ENCODE data around the gene PRR15L. TPM values are rescaled to one million over a fixed set of nuclear protein-coding genes. Genes with fewer than 3 reads are reported as not detected.
A peak's percentile ranks its signal among the peaks of the same experiment; 100 is the strongest.

PRR15L gene
- total RNA-seq, 3 donors from 2014 or later: 0.14 to 0.29 TPM; not detected in 1

DNA sequence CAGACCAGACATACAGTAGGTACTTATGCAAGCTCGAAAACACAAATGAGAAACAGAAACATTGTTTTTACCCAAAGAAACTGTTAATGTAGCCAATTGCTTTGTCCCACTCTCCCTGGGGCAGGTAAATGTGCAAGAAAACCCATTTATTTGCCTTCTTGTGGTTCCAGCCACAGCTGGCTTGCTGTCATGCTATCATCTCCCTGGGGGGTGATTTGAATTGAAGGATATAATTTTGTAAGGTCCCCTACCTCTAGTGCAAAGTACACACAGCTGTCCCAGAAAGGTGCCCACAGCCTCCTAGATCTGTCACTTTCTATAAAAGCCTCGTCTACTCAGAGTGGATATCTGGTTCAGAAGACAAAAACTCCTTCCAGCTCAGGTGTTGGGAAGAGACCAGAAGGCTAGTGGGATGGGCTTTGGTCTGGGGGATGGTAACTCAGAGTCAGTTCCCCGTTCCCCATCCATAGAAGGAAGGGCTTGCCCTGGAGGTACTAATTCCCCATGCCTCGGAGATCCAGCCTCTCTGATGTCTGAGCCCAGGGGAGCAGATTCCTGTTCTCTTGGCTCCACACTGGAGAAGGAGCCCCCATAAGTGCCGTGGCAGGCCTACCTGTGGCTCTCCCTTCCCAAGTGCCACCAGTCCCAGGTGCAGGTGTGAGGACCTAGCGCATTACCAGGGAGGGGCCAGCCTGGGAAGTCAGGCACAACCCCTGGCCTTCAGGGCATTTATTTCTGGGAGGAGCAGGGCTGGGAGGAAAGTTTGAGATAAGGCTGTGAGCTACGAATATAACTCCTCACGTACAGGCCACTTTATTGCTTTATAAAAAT, 2.4 kb upstream of the PRR15L start:
- DNase-seq (no peak), ATAC-seq (no peak)
- H3K36me3 Mint-ChIP-seq (ENCODE audit: insufficient read depth): no peaks in the 10 kb centered on the region
- H3K4me1 Mint-ChIP-seq (ENCODE audit: low read depth): no peaks in the 10 kb centered on the region
- H3K9me3 Mint-ChIP-seq: no peaks in the 10 kb centered on the region
- H3K4me3 Mint-ChIP-seq: no peak overlapping the region
- no peaks in the 10 kb centered on the region for H3K27me3 Mint-ChIP-seq (ENCODE audit: low read depth)

DNA sequence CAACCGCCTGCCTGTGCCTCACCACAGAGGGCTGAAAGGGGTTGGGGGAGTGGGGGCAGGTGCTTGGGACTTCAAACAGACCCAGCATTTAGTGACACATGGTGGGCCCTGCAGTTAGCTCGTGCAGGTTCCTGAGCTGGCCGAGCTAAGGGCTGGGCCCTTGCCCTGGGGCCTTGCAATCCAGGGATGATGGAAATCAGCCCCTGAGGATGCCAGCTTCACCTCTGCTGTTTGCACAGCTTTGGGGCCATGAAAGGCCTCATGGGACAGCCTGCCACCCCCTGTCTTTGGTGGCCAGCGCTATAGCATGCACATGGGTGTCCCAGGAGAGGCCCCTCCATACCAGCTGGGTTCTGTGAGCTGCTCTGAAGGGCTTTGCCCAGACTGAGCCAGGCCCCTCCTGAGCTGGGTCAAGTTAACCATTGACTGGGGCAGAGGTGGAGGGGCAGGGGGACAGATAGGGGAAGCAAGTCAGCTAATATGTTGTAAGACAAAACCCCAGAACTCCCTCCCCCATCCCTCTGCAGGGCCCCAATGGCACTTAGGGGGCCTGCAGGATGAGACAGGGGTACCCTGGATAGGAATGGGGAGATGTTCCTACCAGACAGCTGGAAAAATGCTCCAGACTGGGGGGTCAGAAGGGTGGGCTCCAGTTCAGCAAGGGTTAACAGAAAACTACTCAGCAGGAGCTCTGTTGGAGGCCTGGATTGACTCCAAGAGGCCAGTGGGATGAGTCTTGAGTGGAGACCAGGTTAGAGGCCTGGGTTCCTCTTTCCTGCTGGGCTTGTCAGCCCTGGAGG, 692 bp downstream of the PRR15L start:
- no peak for DNase-seq
- ATAC-seq: no peak
- no peak overlapping the region for H3K4me3 Mint-ChIP-seq
- no peaks in the 10 kb centered on the region for H3K9me3 Mint-ChIP-seq
- H3K27me3 Mint-ChIP-seq (ENCODE audit: low read depth): no peaks in the 10 kb centered on the region
- peaks cover 2% of the 10 kb centered on the region for H3K36me3 Mint-ChIP-seq (ENCODE audit: insufficient read depth)
- no peaks in the 10 kb centered on the region for H3K4me1 Mint-ChIP-seq (ENCODE audit: low read depth)

DNA sequence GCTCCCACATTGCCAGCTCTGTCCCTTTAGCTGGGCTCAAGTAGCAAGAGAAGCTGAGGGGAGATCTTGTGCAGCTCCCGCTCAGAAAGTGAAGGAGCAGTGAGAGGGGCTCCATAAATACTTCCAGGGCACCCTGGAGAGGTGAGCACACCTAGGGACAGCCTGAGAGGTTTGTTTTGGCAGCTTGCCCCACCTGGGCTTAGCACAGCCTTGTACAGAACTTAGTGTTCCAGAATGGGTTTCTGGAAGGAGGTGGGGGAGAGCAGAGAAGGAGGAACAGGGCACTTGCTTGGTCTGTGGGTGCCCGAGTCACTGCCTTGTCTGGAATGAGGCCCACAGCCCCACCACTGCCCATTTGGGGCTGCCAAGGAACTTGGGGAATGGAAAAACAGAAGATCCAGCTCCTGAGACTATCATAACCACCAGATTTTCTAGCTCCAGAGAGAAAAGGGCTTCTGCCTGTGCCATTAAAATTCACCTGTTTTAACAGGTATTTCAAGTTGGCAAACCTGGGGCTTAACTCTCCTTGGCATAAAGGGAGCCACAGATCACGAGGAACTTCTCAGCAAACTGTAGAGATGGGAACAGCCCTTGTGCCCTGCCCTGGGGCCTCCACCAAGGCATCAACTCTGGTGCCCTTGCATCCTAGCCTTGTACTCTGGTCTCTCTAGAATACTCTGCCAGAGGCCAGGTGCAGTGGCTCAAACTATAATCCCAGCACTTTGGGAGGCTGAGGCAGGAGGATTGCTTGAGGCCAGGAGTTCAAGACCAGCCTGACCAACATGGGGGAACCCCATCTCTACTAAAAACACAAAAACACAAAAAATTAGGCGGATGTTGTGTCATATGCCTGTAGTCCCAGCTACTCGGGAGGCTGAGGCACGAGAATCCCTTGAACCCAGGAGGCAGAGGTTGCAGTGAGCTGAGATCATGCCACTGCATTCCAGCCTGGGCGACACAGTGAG, 1.9 kb downstream of the PRR15L start:
- peaks cover 2% of the 10 kb centered on the region for H3K36me3 Mint-ChIP-seq (ENCODE audit: insufficient read depth)
- ATAC-seq: no peak
- DNase-seq: no peak
- no peak overlapping the region for H3K4me3 Mint-ChIP-seq
- H3K9me3 Mint-ChIP-seq: no peaks in the 10 kb centered on the region
- no peaks in the 10 kb centered on the region for H3K4me1 Mint-ChIP-seq (ENCODE audit: low read depth)
- no peaks in the 10 kb centered on the region for H3K27me3 Mint-ChIP-seq (ENCODE audit: low read depth)

DNA sequence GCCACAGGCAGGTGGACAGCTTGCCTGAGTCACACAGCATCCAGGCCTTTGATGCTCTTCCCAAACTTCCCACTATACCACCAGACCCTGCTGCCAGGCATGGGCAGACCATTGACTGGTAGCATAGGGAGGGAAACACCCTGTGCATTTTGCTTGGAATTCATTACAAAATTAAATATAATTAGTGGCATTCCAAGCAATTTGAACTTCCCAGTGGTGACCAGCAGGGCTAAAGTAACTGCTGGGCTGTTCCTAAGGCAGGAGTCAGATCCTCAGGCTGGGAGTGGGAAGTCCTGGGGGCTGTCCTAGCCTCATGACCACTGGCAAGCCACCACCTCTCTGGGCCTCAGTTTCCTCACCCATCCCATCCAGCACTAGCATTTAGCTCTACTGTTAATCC, 3.8 kb downstream of the PRR15L start:
- peaks cover 6% of the 10 kb centered on the region for H3K36me3 Mint-ChIP-seq (ENCODE audit: insufficient read depth)
- ATAC-seq (no peak), DNase-seq (no peak)
- peaks cover 17% of the 10 kb centered on the region for H3K4me1 Mint-ChIP-seq (ENCODE audit: low read depth)
- no peak overlapping the region for H3K4me3 Mint-ChIP-seq
- H3K9me3 Mint-ChIP-seq: no peaks in the 10 kb centered on the region
- H3K27me3 Mint-ChIP-seq (ENCODE audit: low read depth): no peaks in the 10 kb centered on the region

DNA sequence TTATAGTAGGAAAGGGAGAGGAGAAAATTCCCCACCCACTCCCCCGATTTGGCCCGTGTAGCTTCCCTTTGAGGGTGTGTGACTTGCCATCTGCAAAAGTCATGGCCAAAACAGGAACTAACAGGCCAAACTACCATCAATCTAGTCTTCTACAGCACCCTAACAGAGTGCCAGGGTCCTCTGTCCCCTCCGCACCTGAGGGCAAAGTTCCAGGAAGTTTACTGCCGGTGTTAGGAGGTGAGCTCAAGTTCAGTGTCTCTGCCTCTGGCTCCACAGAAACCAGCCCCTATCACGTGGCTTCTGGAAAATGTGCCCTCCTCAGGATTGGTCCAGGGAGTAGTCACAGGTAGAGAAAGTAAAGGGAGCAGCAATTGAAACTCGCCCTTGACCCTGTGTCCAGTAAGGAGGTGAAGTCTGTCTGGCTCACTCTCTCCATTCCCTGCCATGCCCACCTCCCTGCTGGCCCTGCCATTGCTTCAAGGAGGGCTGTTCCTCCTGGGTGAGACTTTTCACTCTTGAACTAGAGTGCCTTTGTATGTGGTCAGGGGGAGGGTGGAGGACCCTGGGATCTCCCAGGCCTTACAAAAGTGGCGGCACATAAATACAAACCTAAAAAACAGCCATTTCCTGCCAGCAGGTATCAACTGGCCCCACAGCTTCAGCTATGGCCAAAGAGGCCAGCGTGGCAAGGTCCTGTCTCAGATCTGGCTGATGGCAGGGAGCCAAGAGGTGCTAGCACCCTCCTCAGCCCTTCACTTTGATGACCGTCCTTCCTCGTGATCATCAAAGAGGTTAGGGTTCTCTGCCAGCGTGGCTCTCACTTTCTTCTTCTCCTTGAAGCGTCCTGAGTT, 5.3 kb downstream of the PRR15L start:
- ATAC-seq: no peak

DNA sequence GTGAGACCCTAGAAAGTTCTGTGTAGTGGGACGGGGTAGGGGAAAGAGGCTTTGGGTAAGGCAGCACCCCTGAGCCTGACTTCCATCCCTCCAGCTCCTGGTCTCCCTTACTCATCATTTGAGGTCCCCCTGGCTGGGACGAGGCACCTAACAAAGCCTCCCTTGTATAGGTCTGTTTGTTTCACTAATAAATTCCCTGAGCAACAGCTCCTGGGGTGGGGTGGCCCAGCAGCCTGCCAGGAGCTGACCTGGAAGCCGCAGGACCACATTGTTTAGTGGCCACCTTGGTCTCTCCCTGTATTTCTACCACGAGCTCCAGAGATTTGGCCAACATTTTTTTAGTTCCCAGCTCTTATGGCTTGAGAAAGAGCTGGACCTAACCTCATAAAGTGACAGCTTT, 7.2 kb downstream of the PRR15L start:
- DNase-seq: no peak
- Mint-ChIP-seq H3K4me1 (ENCODE audit: low read depth) (peaks cover 25% of the 10 kb centered on the region), H3K36me3 (ENCODE audit: insufficient read depth) (peaks cover 9% of the 10 kb centered on the region), H3K4me3 (no peak overlapping the region), H3K27me3 (ENCODE audit: low read depth) (no peaks in the 10 kb centered on the region), H3K9me3 (no peaks in the 10 kb centered on the region)
- ATAC-seq: no peak

More for the DNA sequence above, 5.3 kb downstream of the PRR15L start:
- DNase-seq: no peak
- Mint-ChIP-seq H3K4me3 (no peak overlapping the region), H3K4me1 (ENCODE audit: low read depth) (peaks cover 17% of the 10 kb centered on the region), H3K36me3 (ENCODE audit: insufficient read depth) (peaks cover 9% of the 10 kb centered on the region), H3K27me3 (ENCODE audit: low read depth) (no peaks in the 10 kb centered on the region), H3K9me3 (no peaks in the 10 kb centered on the region)

DNA sequence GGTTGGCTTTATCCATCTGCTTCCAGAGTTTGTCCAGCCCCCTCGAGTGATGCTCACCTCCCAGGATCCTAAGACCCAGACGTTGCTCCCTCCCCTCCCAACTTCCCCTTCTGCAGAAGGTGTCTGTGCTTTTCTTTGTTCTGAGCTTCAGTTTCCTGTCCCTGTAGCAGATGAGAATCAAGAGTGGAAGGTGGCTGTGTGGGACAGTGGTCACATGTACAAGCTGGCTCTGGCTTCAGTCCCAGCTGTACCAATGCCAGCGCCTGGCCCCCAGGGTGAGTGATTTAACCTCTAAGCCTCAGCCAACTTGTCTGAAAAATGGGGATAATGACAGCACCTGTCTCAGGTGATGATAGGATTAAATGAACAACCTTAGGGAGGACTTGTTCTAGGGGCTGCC, 7.7 kb downstream of the PRR15L start:
- H3K4me1 Mint-ChIP-seq (ENCODE audit: low read depth): peaks cover 30% of the 10 kb centered on the region
- H3K27me3 Mint-ChIP-seq (ENCODE audit: low read depth): no peaks in the 10 kb centered on the region
- H3K4me3 Mint-ChIP-seq: no peak overlapping the region
- ATAC-seq: no peak
- peaks cover 10% of the 10 kb centered on the region for H3K36me3 Mint-ChIP-seq (ENCODE audit: insufficient read depth)
- no peaks in the 10 kb centered on the region for H3K9me3 Mint-ChIP-seq
- no peak for DNase-seq

DNA sequence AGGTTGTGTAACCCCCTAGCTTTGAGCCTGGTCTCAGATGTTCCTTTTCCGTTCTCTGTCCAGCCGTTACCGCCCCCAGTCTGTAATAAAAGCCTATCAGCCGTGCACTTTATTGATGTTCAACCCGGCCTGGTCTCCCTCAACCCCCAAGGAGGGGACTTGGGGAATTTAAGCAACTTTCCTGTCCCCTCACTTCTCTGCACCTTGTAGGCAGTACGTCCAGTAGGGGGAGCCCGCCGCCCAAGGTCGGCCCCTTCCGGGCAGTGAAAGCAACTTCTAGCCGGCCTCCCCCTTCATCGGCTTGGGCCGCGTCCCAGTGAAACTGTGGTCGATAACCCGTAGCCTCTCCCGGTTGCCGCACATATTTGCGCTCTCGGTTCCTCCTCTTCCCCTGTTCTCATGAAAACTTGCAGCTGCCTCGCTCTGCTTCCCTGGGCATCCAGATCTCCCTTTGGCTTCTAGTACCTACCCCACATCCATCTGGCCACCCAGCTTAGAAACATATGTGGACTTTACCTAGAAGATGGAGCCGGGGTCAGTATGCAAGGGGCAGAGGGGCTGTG, 8.4 kb downstream of the PRR15L start:
- Mint-ChIP-seq H3K27me3 (ENCODE audit: low read depth) (no peaks in the 10 kb centered on the region), H3K4me3 (peak overlapping the region; percentile 64), H3K36me3 (ENCODE audit: insufficient read depth) (peaks cover 12% of the 10 kb centered on the region)

DNA sequence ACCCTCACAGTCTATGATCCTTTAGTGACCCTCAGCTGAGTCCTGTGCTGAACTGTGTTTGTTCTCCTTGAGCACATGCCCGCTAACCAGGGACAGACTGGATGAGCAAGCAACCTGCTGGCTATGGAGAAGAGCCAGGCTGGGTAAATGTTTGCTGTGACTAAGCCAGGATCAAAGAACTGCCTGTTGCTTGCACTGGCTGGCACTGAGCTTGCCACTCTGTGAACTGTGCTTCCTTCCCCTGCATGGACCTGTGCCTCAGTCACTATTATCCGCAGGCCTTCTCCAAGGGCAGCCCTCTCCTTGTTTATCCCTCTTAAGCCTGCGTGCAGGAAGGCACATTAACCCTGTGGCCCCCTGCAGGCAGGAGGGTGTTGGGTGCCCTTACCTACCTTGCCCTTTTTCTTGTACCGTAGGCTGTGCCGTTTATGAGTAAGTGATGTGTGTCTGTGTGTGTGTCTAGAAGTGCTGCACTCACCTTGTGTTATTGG, 8.9 kb downstream of the PRR15L start:
- H3K4me1 Mint-ChIP-seq (ENCODE audit: low read depth): peaks cover 38% of the 10 kb centered on the region
- peaks cover 13% of the 10 kb centered on the region for H3K36me3 Mint-ChIP-seq (ENCODE audit: insufficient read depth)
- no peak for DNase-seq
- H3K9me3 Mint-ChIP-seq: no peaks in the 10 kb centered on the region
- H3K4me3 Mint-ChIP-seq: no peak overlapping the region
- no peaks in the 10 kb centered on the region for H3K27me3 Mint-ChIP-seq (ENCODE audit: low read depth)
- ATAC-seq: peak; percentile 9 to 17

More for the DNA sequence above, 8.4 kb downstream of the PRR15L start:
- no peaks in the 10 kb centered on the region for H3K9me3 Mint-ChIP-seq
- DNase-seq (peak; percentile 73), ATAC-seq (peak; percentile 74 to 80)
- peaks cover 37% of the 10 kb centered on the region for H3K4me1 Mint-ChIP-seq (ENCODE audit: low read depth)

DNA sequence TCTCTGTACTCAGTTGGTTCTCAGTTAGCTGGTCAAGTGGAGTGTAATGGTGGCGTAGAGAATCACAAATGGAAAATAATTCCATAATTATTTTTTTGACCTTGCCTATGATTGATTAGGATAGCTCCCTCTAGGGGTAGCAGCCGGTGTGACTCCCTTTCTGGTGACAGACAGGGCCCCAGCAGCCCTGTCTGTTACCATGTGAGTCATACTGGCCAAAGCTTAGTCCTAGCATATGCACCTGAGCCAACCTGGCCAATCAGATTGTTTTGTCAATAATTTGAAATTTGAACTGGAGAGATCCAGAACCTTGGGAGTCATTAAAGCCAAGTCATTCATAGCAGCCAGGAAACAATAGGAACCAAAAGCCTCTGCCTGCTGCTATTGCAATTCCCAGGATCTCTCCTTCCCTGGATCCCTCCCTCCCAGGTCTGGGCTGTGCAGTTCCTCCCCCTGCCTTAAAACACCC, 10.7 kb downstream of the PRR15L start:
- Mint-ChIP-seq H3K4me1 (ENCODE audit: low read depth) (peaks cover 48% of the 10 kb centered on the region), H3K9me3 (no peaks in the 10 kb centered on the region), H3K4me3 (no peak overlapping the region), H3K27me3 (ENCODE audit: low read depth) (no peaks in the 10 kb centered on the region), H3K36me3 (ENCODE audit: insufficient read depth) (peaks cover 16% of the 10 kb centered on the region)
- DNase-seq: peak; percentile 68
- ATAC-seq: peak; percentile 80 to 83

DNA sequence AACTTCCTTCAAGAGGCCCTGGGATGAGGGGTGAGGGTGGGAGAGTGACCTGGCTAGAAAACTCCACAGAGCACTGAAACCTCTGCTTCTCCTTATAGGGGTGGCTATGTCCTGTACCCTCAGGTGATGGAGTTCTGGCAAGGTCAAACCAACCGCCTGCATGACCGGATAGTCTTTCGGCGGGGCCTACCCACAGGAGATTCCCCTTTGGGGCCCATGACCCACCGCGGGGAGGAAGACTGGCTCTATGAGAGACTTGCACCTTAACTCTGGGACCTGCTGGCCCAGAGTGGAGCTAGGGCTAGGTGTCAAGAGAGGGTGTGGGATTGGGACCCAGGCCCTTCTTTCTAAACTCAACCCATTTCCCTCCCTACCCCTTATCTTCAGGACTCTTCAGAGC, 11.2 kb downstream of the PRR15L start:
- Mint-ChIP-seq H3K36me3 (ENCODE audit: insufficient read depth) (peaks cover 16% of the 10 kb centered on the region), H3K27me3 (ENCODE audit: low read depth) (no peaks in the 10 kb centered on the region), H3K4me1 (ENCODE audit: low read depth) (peaks cover 51% of the 10 kb centered on the region), H3K4me3 (no peak overlapping the region), H3K9me3 (no peaks in the 10 kb centered on the region)
- no peak for DNase-seq
- no peak for ATAC-seq

DNA sequence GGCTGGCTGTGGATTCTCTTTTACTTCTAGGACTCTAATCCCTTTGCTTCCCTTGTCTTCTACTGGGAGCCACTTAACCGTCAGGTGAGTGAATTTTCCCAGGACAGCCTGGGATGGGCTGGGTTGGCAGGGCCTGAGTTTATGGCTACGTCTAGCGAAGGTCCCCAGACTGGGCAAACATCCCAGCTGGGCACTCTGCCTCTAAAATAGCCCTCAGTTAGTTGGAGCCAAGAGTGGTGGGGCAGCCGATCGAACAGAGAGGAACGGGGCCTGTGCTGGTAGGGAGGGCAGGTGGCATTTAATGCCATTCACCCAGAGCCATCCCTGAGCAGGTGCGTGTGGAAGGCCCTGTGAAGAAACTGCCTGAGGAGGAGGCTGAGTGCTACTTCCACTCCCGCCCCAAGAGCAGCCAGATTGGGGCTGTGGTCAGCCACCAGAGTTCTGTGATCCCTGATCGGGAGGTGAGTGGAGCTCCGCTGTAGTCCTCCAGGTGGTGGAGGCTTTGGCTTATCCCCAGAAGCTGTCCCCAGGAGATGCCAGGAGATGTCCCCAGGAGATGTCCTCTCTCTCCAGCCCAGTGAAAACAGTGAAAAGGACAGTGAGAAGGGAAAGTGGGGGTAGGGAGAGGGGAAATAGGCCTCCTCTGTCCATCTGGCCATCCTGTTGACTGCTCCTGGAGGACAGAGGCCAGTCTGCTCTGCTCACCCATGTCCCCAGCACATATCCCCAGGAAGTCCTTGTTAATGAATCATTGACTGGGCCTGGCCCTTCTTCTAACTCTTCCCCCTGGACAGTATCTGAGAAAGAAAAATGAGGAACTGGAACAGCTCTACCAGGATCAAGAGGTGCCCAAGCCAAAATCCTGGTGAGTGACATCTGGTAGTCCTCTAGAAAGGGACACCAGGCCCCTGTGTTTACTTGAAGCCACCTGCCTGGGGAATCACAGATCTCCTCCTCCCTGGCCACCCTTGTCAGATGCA, 11.9 kb downstream of the PRR15L start:
- peaks cover 5% of the 10 kb centered on the region for H3K9me3 Mint-ChIP-seq

More for the DNA sequence above, 11.9 kb downstream of the PRR15L start:
- Mint-ChIP-seq H3K27me3 (ENCODE audit: low read depth) (no peaks in the 10 kb centered on the region), H3K36me3 (ENCODE audit: insufficient read depth) (peaks cover 16% of the 10 kb centered on the region), H3K4me1 (ENCODE audit: low read depth) (peaks cover 57% of the 10 kb centered on the region), H3K4me3 (no peak overlapping the region)
- ATAC-seq: no peak
- no peak for DNase-seq
